H1 (cell line): Measurements from ENCODE around the gene DZIP1L. TPM values are rescaled to one million over a fixed set of nuclear protein-coding genes. Genes with fewer than 3 reads are reported as not detected.

Experiments
- CTCF ChIA-PET: fragments of 300-600 bp; sonication (Branson Sonifier 250); formaldehyde crosslinking; loops from one replicate; lab custom pipeline; 2021; ENCODE audit not compliant: partially characterized antibody; lab: Charles Lee
- POLR2A ChIA-PET: fragments of 300-600 bp; sonication (Branson Sonifier 250); formaldehyde crosslinking; loops from one replicate; lab custom pipeline; 2021; ENCODE audit warnings: inconsistent platforms; ENCODE audit not compliant: partially characterized antibody; lab: Charles Lee
- DNase-seq, 2 experiments: peaks; one replicate each; pipeline versions ENCODE4 v3.0.0 to v3.0.0-alpha.2; 2010 to 2022; ENCODE audit warnings: low spot score in 2 of 2, low read depth in 1 of 2, mixed read lengths in 1 of 2
- FAIRE-seq: peaks from 2 replicates; lab custom pipeline; 2011; peaks lifted over from hg19 to GRCh38; lab: Jason Lieb, UNC
- H2AFZ ChIP-seq: 2 replicates; pipeline ENCODE4 v1.8.1; 2012; ENCODE audit warnings: low read length, inconsistent platforms
- H2AK5ac ChIP-seq: 2 replicates; pipeline ENCODE4 v1.6.1; 2013; ENCODE audit warnings: low read depth, low read length
- H2BK120ac ChIP-seq: replicated peaks from 2 replicates; pipeline ENCODE3; 2013; ENCODE audit warnings: low read depth, low read length, inconsistent platforms
- H2BK12ac ChIP-seq: 2 replicates; pipeline ENCODE4 v1.6.1; 2013; ENCODE audit warnings: low read depth, low read length
- H2BK15ac ChIP-seq: 2 replicates; pipeline ENCODE4 v1.6.1; 2013; ENCODE audit warnings: low read length
- H2BK20ac ChIP-seq: 2 replicates; pipeline ENCODE4 v1.6.1; 2013; ENCODE audit warnings: low read length
- H2BK5ac ChIP-seq: 2 replicates; pipeline ENCODE4 v1.6.1; 2013; ENCODE audit warnings: low read depth, low read length
- H3K14ac ChIP-seq: 2 replicates; pipeline ENCODE4 v1.6.1; 2013; ENCODE audit warnings: inconsistent platforms; ENCODE audit not compliant: insufficient read length
- H3K18ac ChIP-seq: 2 replicates; pipeline ENCODE4 v1.6.1; 2013; ENCODE audit warnings: low read length; ENCODE audit errors: extremely low read depth
- H3K23ac ChIP-seq: 2 replicates; pipeline ENCODE4 v1.6.1; 2013; ENCODE audit warnings: inconsistent platforms; ENCODE audit not compliant: insufficient read length
- H3K23me2 ChIP-seq: 2 replicates; pipeline ENCODE4 v1.6.1; 2013; ENCODE audit warnings: low read depth, low read length
- H3K27ac ChIP-seq: 2 replicates; pipeline ENCODE4 v1.6.1; 2011; ENCODE audit warnings: low read depth, low read length, inconsistent platforms
- H3K27me3 ChIP-seq, 4 experiments: replicated peaks in 1 of 4; 1 replicate in 1 of 4; 2 replicates in 3 of 4; pipeline versions ENCODE4 v1.6.1 to v1.8.1; 2011 to 2013; ENCODE audit warnings: low read length in 3 of 4, mild to moderate bottlenecking in 3 of 4, inconsistent platforms in 2 of 4, mixed read lengths in 2 of 4, moderate library complexity in 1 of 4; ENCODE audit not compliant: control insufficient read depth in 3 of 4, insufficient read depth in 3 of 4; ENCODE audit errors: extremely low read depth in 1 of 4
- H3K36me3 ChIP-seq, 4 experiments: 2 replicates each; pipeline versions ENCODE4 v1.6.1 to v1.8.1; 2011 to 2013; ENCODE audit warnings: mild to moderate bottlenecking in 4 of 4, low read length in 3 of 4, moderate library complexity in 2 of 4, control low read depth in 1 of 4, inconsistent platforms in 1 of 4; ENCODE audit not compliant: insufficient read depth in 4 of 4, control insufficient read depth in 2 of 4
- H3K4ac ChIP-seq: replicated peaks from 2 replicates; pipeline ENCODE3; 2013; ENCODE audit warnings: low read length, low read depth, mixed read lengths, inconsistent platforms; ENCODE audit not compliant: insufficient read length
- H3K4me1 ChIP-seq, 4 experiments: replicated peaks in 1 of 4; 1 replicate in 1 of 4; 2 replicates in 3 of 4; pipeline versions ENCODE4 v1.6.1 to v1.8.1; 2011 to 2013; ENCODE audit warnings: low read length in 3 of 4, inconsistent platforms in 2 of 4, mixed read lengths in 1 of 4; ENCODE audit not compliant: insufficient read depth in 4 of 4, control insufficient read depth in 3 of 4
- H3K4me2 ChIP-seq, 2 experiments: 2 replicates each; pipeline versions ENCODE4 v1.6.1 to v1.8.1; 2011 to 2013; ENCODE audit warnings: low read depth in 2 of 2, low read length in 2 of 2, control low read depth in 1 of 2, inconsistent platforms in 1 of 2, mild to moderate bottlenecking in 1 of 2; ENCODE audit not compliant: insufficient read depth in 1 of 2
- H3K4me3 ChIP-seq, 4 experiments: fragments of 200-600, 300-600 bp in 1 of 4; sonication (generic), shearing (Covaris generic), sonication (Bioruptor Twin) in 1 of 4; 2 replicates each; pipeline versions ENCODE4 v1.5.1 to v1.8.1; 2011 to 2016; ENCODE audit warnings: low read length in 4 of 4, low read depth in 3 of 4, control low read depth in 2 of 4, inconsistent platforms in 2 of 4, mild to moderate bottlenecking in 2 of 4, mixed read lengths in 1 of 4, moderate library complexity in 1 of 4; ENCODE audit not compliant: insufficient read depth in 2 of 4; ENCODE audit errors: extremely low read depth in 1 of 4
- H3K56ac ChIP-seq: replicated peaks from 2 replicates; pipeline ENCODE3; 2013; ENCODE audit warnings: low read depth, mild to moderate bottlenecking, mixed read lengths, low read length, inconsistent platforms; ENCODE audit not compliant: insufficient read length
- H3K79me1 ChIP-seq: 2 replicates; pipeline ENCODE4 v1.6.1; 2013; ENCODE audit warnings: low read depth, low read length, control low read depth
- H3K79me2 ChIP-seq, 2 experiments: 2 replicates each; pipeline versions ENCODE4 v1.6.1 to v1.8.1; 2012 to 2013; ENCODE audit warnings: low read length in 2 of 2, mild to moderate bottlenecking in 2 of 2, inconsistent platforms in 1 of 2; ENCODE audit not compliant: insufficient read depth in 2 of 2, control insufficient read depth in 1 of 2
- H3K9ac ChIP-seq, 4 experiments: replicated peaks in 1 of 4; 1 replicate in 1 of 4; 2 replicates in 3 of 4; pipeline versions ENCODE4 v1.6.1 to v1.8.1; 2011 to 2013; ENCODE audit warnings: low read depth in 3 of 4, low read length in 3 of 4, control low read depth in 2 of 4, mild to moderate bottlenecking in 2 of 4, moderate library complexity in 2 of 4, inconsistent platforms in 1 of 4; ENCODE audit errors: extremely low read depth in 1 of 4
- H3K9me3 ChIP-seq, 2 experiments: 2 replicates each; pipeline versions ENCODE4 v1.6.1 to v1.8.1; 2012 to 2013; ENCODE audit warnings: mild to moderate bottlenecking in 2 of 2, moderate library complexity in 2 of 2, control low read depth in 1 of 2, inconsistent platforms in 1 of 2, low read depth in 1 of 2, low read length in 1 of 2, mixed read lengths in 1 of 2; ENCODE audit not compliant: insufficient read depth in 2 of 2
- H4K20me1 ChIP-seq, 2 experiments: replicated peaks in 1 of 2; 2 replicates each; pipeline versions ENCODE3 to v1.8.1; 2011 to 2013; ENCODE audit warnings: inconsistent platforms in 2 of 2, low read length in 2 of 2, mild to moderate bottlenecking in 1 of 2; ENCODE audit not compliant: insufficient read depth in 2 of 2, control insufficient read depth in 1 of 2
- H4K5ac ChIP-seq: 2 replicates; pipeline ENCODE4 v1.6.1; 2013; ENCODE audit warnings: low read length, low read depth, mixed read lengths, inconsistent platforms; ENCODE audit not compliant: insufficient read length
- H4K8ac ChIP-seq: 2 replicates; pipeline ENCODE4 v1.8.0; 2013; ENCODE audit warnings: mild to moderate bottlenecking, moderate library complexity, low read length, inconsistent platforms; ENCODE audit not compliant: insufficient read depth; ENCODE audit errors: extremely low read depth
- H4K91ac ChIP-seq: replicated peaks from 2 replicates; pipeline ENCODE3; 2013; ENCODE audit warnings: low read length, mixed read lengths, inconsistent platforms; ENCODE audit not compliant: insufficient read length
- EZH2 ChIP-seq: fragments of 200-600 bp; sonication (generic); IDR thresholded peaks from 2 replicates; pipeline ENCODE4 v1.7.1; 2012; ENCODE audit warnings: low read depth, mild to moderate bottlenecking, moderate library complexity, low read length, inconsistent platforms; ENCODE audit not compliant: severe bottlenecking
- HDAC2 ChIP-seq, 2 experiments: fragments of 300-600 bp in 1 of 2; sonication (generic) in 1 of 2; IDR thresholded peaks; 2 replicates each; pipeline ENCODE4 v1.6.1; 2011 to 2012; ENCODE audit warnings: low read depth in 2 of 2, low read length in 2 of 2, mild to moderate bottlenecking in 2 of 2, moderate library complexity in 2 of 2, borderline replicate concordance in 1 of 2, inconsistent platforms in 1 of 2
- KDM1A ChIP-seq: fragments of 200-600, 300-600 bp; sonication (generic); IDR thresholded peaks from 2 replicates; pipeline ENCODE4 v1.7.1; 2016; ENCODE audit warnings: mild to moderate bottlenecking, low read length, borderline replicate concordance
- NANOG ChIP-seq: IDR thresholded peaks from 2 replicates; pipeline ENCODE4 v1.6.1; 2011; ENCODE audit warnings: low read length, low read depth, mild to moderate bottlenecking, inconsistent platforms; ENCODE audit not compliant: insufficient read depth, poor library complexity, severe bottlenecking
- NRF1 ChIP-seq: IDR thresholded peaks from 2 replicates; pipeline ENCODE4 v1.6.1; 2011; ENCODE audit warnings: mild to moderate bottlenecking, low read depth, low read length, improper control_type of control experiment
- SIN3A ChIP-seq, 2 experiments: IDR thresholded peaks in 1 of 2; conservative IDR thresholded peaks in 1 of 2; 2 replicates each; pipeline ENCODE4 v1.6.1; 2011 to 2012; ENCODE audit warnings: low read length in 2 of 2, improper control_type of control experiment in 1 of 2, low read depth in 1 of 2, mild to moderate bottlenecking in 1 of 2
- TEAD4 ChIP-seq: IDR thresholded peaks from 2 replicates; pipeline ENCODE4 v1.6.1; 2012; ENCODE audit warnings: low read depth, low read length, inconsistent platforms, mixed read lengths
- WGBS, 2 experiments: shearing (Covaris generic) in 1 of 2; methylation state at CpG; one replicate each; pipeline versions ENCODE4 v1.1.6 to v1.1.7; 2013 to 2015; ENCODE audit warnings: low lambda C conversion rate in 2 of 2, mixed read lengths in 2 of 2, inconsistent platforms in 1 of 2, low coverage in 1 of 2, missing lambda C conversion rate in 1 of 2; ENCODE audit not compliant: insufficient replicate concordance in 2 of 2, insufficient coverage in 1 of 2, insufficient read length in 1 of 2; ENCODE audit errors: extremely low coverage in 1 of 2, missing lambda C conversion rate in 1 of 2; 5-methylcytosine and 5-hydroxymethylcytosine counted together
- polyA plus RNA-seq, 7 experiments: library from polyadenylated mRNA; depleted of rRNA in 3 of 7; stranded (reverse) in 5 of 7; unstranded in 2 of 7; fragments of >200 nt in 5 of 7; fragments of 200-250 nt in 2 of 7; gene quantifications; 1 replicate in 5 of 7; 2 replicates in 1 of 7; 4 replicates in 1 of 7; pipeline versions ENCODE4 v1.2.1 to v1.2.3, GENCODE V29; 2011 to 2013; ENCODE audit warnings: missing spikeins in 2 of 7, mixed read lengths in 2 of 7
- total RNA-seq: library from RNA; stranded (reverse); fragmentation: NEBNext Ultra II Directional; extraction: Animal tissue kit (Norgen Biotek cat#: 25700); gene quantifications from 2 replicates; pipeline ENCODE4 v1.2.1, GENCODE V29; 2021

The DZIP1L gene
- total and polyA plus RNA-seq, 2 of the 8 experiments (the other 6 are each of a cell fraction or from before 2014, with no cell fraction given), result 6.5 to 8.3 TPM

DNA sequence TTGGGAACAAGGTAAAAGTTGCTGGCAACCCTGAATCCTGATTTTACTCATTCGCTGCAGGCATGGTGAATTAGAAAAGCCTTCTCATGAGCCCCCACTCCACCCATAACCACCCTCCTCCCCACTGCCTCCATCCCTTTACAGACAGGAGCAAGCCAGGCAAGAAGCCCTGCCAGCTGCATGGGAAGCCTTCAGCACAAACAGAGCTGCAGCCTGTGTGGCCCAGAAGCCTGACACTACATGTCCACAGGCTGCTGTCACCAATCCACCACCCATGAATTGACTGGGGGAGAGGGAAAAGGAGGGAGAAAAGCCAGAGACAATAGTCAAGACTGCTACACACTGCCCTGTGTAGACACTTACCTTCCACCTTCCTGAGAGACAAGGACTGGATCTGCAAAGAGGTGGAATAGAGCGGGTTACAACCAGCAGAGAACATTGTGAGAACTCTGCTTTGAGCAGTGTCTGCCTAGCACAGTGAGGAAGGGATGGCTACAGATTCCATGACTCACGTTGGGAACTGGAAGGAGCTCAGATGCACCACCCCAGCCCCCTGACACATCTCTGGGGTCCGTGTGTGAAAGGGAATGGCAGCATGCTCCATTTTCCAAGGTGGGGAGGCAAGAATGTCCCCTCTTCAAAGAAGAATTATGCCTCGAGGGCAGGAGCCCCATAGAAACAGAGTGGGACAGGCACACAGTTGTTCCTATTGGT, 33.9 kb downstream of the DZIP1L start:
- DNase-seq (no peak), FAIRE-seq (no peak)
- Histone ChIP-seq H2BK5ac (no peak overlapping the region), H3K14ac (no peak overlapping the region), H3K36me3 (peaks cover 5 to 25% (median 9%) of the 10 kb centered on the region in 4 experiments; a peak in 6 of 8 replicates), H3K4me1 (no peaks in the 10 kb centered on the region), H2AK5ac (no peak overlapping the region), H3K18ac (no peak overlapping the region), H3K4ac (no peak overlapping the region), H2AFZ (no peak overlapping the region), H3K4me2 (no peak overlapping the region), H3K23ac (no peak overlapping the region), H4K8ac (no peak overlapping the region), H3K9ac (no peak overlapping the region), H2BK12ac (no peak overlapping the region), H2BK120ac (no peak overlapping the region), H4K91ac (no peak overlapping the region), H3K79me2 (no peaks in the 10 kb centered on the region), H2BK15ac (no peak overlapping the region), H2BK20ac (no peak overlapping the region), H3K56ac (no peak overlapping the region), H3K27ac (no peak overlapping the region), H4K20me1 (no peaks in the 10 kb centered on the region), H3K9me3 (no peaks in the 10 kb centered on the region), H4K5ac (no peak overlapping the region), H3K23me2 (no peaks in the 10 kb centered on the region), H3K79me1 (no peaks in the 10 kb centered on the region), H3K4me3 (no peak overlapping the region), H3K27me3 (no peaks in the 10 kb centered on the region)
- ChIA-PET POLR2A (no interaction called here), CTCF (interaction anchor here (0.6 to 4.6 kb wide), 10 partner anchors 8 to 670 kb away, joined by 3 to 27 read pairs (median 4); no protein-coding TSS in a partner anchor)
- WGBS, 2 experiments, result 80% methylated on average over 5 of the region's 5 CpGs; no CpG with 5 or more reads in 1 of the 2 experiments
- TF ChIP-seq SIN3A (conservative IDR thresholded peaks at IDR 0.05 in 1 of 2, IDR thresholded peaks at IDR 0.05 in 1 of 2; ENCODE audit: low read depth in 1 of 2, low read length in 2 of 2), result no peak
- TF ChIP-seq TEAD4, result no peak
- TF ChIP-seq KDM1A, result no peak
- TF ChIP-seq NRF1, result no peak
- TF ChIP-seq NANOG, result no peak
- no peak for TF ChIP-seq EZH2
- TF ChIP-seq HDAC2 (IDR thresholded peaks at IDR 0.05; ENCODE audit: borderline replicate concordance in 1 of 2, low read depth in 2 of 2, low read length in 2 of 2), result no peak
